ENCODE results near the gene TMEM61. TPM values are rescaled to one million over a fixed set of nuclear protein-coding genes. Genes with fewer than 3 reads are reported as not detected.
"Not testable (repeated sequence)": the region's sequence is repeated elsewhere in the genome, so short reads cannot be mapped to it uniquely, and the experiment has no call there.

The TMEM61 gene
- 1 to 10 TPM in 1 of 2 donors, not detected in 1; 3.4 TPM for total RNA-seq

DNA sequence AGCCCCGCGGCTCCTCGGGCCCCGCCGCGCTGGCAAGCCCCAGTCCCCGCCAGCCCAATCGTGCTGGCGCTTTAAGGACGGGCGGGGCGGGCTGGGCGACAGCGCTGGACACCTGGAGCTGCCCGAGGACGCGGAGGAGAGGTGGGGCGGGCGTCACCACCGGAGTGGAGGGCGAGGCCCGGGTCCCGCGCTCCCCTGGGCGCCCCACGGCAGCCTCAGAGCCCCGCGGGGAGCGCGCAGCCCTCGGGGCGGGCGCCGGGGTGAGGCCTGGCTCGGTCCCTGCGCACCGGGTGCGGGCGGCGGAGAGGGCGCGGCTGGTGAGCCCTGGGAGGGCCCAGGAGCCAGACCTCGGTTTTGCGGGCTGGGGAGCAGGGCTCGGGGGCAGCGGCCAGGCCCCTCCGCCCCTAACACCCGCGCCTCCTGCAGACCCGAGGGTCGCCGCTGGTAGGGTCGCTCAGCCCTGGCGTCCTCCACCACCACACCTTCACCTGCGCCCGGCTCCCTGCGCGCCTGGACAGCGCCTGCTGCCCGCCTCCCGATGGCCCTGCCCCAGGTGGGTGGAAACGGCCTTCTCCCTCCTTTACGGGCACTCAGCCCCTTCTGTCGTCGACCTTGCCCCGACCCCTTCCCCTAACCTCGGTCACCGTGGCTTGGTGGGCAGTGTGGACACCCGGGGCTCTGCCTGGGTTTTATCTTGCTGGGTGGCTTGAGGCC is at the start of gene TMEM61:
TMEM61 (plus strand) TSS at position 101 of the 714 bp plus-strand sequence; CDS start at position 539, 438 bp downstream.
- H3K36me3 ChIP-seq = no peaks in the 10 kb centered on the region
- DNase-seq (ENCODE audit: low spot score) (no peak), ATAC-seq (ENCODE audit: insufficient number of reproducible peaks, low FRiP score, low read depth) (no peak)
- peaks cover 2 to 63% of the 10 kb centered on the region in 2 donors for H3K4me1 ChIP-seq (ENCODE audit: control insufficient read depth in 1 of 2, low read depth in 2 of 2)
- no peaks in the 10 kb centered on the region for H3K27me3 ChIP-seq (replicated peaks; ENCODE audit: insufficient read depth)
- no peaks in the 10 kb centered on the region for H3K9me3 ChIP-seq
- peak within 1 kb of the TSS; percentile 76 for H3K4me3 ChIP-seq
- TF ChIP-seq, protein P1, sequence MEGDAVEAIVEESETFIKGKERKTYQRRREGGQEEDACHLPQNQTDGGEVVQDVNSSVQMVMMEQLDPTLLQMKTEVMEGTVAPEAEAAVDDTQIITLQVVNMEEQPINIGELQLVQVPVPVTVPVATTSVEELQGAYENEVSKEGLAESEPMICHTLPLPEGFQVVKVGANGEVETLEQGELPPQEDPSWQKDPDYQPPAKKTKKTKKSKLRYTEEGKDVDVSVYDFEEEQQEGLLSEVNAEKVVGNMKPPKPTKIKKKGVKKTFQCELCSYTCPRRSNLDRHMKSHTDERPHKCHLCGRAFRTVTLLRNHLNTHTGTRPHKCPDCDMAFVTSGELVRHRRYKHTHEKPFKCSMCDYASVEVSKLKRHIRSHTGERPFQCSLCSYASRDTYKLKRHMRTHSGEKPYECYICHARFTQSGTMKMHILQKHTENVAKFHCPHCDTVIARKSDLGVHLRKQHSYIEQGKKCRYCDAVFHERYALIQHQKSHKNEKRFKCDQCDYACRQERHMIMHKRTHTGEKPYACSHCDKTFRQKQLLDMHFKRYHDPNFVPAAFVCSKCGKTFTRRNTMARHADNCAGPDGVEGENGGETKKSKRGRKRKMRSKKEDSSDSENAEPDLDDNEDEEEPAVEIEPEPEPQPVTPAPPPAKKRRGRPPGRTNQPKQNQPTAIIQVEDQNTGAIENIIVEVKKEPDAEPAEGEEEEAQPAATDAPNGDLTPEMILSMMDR (IDR thresholded peaks at IDR 0.05) = no peak
- peak within 1 kb of the TSS; percentile 16 to 34 for H3K27ac ChIP-seq

DNA sequence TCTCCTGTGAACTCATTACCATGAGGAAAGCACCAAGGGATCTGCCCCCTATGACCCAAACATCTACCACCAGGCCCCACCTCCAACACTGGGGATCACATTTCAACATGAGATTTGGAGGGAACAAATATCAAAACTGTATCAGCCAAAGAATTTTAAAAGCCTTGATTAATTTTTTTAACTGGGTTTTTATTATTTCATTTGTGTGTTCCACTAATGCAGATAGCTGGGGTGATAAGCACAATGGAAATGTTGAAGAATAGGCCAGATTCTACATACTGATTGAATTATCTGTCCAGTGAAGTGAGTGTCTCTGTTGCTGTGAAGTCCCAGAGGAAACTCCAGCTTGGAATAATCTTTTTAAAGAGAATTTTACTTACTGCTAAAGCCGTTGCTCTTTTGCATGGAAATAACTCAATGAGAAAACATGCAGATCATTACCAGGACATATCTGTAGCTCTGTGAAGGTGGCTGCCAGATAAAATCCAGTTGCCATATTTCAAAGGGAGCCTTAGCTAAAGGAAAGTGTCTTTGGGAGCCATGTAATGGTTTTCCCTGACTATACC is 49.1 kb upstream of the TMEM61 start:
- DNase-seq (ENCODE audit: low spot score) (no peak), ATAC-seq (ENCODE audit: insufficient number of reproducible peaks, low FRiP score, low read depth) (no peak)
- H3K4me1 ChIP-seq (ENCODE audit: control insufficient read depth in 1 of 2, low read depth in 2 of 2) = no peaks in the 10 kb centered on the region
- H3K9me3 ChIP-seq = no peaks in the 10 kb centered on the region
- no peaks in the 10 kb centered on the region for H3K27me3 ChIP-seq (replicated peaks; ENCODE audit: insufficient read depth)
- H3K27ac ChIP-seq = no peak overlapping the region
- H3K36me3 ChIP-seq = no peaks in the 10 kb centered on the region
- H3K4me3 ChIP-seq = no peak overlapping the region
- TF ChIP-seq, protein P1 (IDR thresholded peaks at IDR 0.05) = no peak

- not testable (repeated sequence) for ATAC-seq (ENCODE audit: insufficient number of reproducible peaks, low FRiP score, low read depth)
Measured at GRCh38 chr1:54934081-54934480, 46.3 kb upstream of the TMEM61 start.

GRCh38 chr1:54934869-54935268 is 45.6 kb upstream of the TMEM61 start:
- Histone ChIP-seq H3K9me3 (no peaks in the 10 kb centered on the region), H3K36me3 (no peaks in the 10 kb centered on the region), H3K27me3 (replicated peaks; ENCODE audit: insufficient read depth) (no peaks in the 10 kb centered on the region), H3K27ac (no peak overlapping the region), H3K4me1 (ENCODE audit: control insufficient read depth in 1 of 2, low read depth in 2 of 2) (no peaks in the 10 kb centered on the region), H3K4me3 (no peak overlapping the region)
- no peak for ATAC-seq (ENCODE audit: insufficient number of reproducible peaks, low FRiP score, low read depth)
- TF ChIP-seq, protein P1 (IDR thresholded peaks at IDR 0.05) = no peak
- DNase-seq (ENCODE audit: low spot score) = no peak

More at GRCh38 chr1:54934081-54934480, 46.3 kb upstream of the TMEM61 start:
- H3K4me3 ChIP-seq; H3K36me3 ChIP-seq; H3K4me1 ChIP-seq (ENCODE audit: control insufficient read depth in 1 of 2, low read depth in 2 of 2); H3K9me3 ChIP-seq; H3K27ac ChIP-seq; DNase-seq (ENCODE audit: low spot score); H3K27me3 ChIP-seq (replicated peaks; ENCODE audit: insufficient read depth): not testable (repeated sequence)

GRCh38 chr1:54936791-54937190 is 43.6 kb upstream of the TMEM61 start:
- Histone ChIP-seq H3K4me1 (ENCODE audit: control insufficient read depth in 1 of 2, low read depth in 2 of 2) (no peaks in the 10 kb centered on the region), H3K36me3 (no peaks in the 10 kb centered on the region), H3K27me3 (replicated peaks; ENCODE audit: insufficient read depth) (no peaks in the 10 kb centered on the region), H3K9me3 (no peaks in the 10 kb centered on the region), H3K4me3 (no peak overlapping the region), H3K27ac (no peak overlapping the region)
- ATAC-seq (ENCODE audit: insufficient number of reproducible peaks, low FRiP score, low read depth) (no peak), DNase-seq (ENCODE audit: low spot score) (no peak)
- TF ChIP-seq, protein P1 (IDR thresholded peaks at IDR 0.05) = no peak

All from thoracic aorta (tissue), 2 donors.